ENCODE results near the gene CHN1.

CHN1 gene

DNA sequence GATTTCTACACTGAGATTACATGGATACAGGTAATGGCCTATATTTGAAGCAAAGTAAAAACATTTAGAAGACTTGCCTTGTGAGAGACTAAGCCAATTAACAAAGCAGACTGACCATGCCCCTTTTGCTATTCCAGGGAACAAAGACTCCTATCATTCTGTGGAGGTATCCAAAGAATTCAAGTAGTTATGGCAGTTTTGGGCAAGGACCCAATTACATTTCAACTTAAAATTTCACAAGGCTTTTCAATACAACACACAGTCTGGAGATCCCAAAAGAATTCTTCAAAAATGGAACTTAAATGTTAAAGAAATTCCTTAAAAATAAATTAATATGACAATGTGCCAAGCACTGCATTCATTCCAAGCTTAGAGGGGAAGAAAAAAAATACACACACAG is 131.7 kb downstream of the CHN1 start:
- H3K4me3 ChIP-seq (ENCODE audit: low read depth, low read length) = no peak overlapping the region
- no peak for DNase-seq (ENCODE audit: low read depth)
- no peak for TF ChIP-seq CTCF (IDR thresholded peaks at IDR 0.05; ENCODE audit: control insufficient read depth, extremely low read depth, insufficient read depth)

DNA sequence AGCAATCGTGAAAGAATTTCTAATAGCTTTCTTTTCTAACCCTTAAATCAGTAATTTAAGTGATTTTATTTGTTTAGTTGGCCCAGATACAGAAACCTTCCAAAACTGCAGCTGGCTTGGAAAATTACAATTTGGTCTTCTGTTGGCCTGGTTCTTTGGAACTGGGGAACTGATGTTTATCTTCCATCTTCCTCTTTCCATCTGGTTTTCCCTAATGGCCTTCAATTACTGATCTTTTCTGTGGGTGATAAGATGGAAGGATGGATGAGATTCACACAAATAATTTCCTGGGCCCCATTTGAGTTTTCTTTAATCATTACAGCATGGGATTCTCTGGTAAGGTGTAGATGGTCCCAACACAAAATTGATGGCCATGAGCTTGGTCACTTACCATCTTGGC is 134.4 kb downstream of the CHN1 start:
- no peak for TF ChIP-seq CTCF (IDR thresholded peaks at IDR 0.05; ENCODE audit: control insufficient read depth, extremely low read depth, insufficient read depth)
- DNase-seq (ENCODE audit: low read depth) = no peak
- H3K4me3 ChIP-seq (ENCODE audit: low read depth, low read length) = no peak overlapping the region

DNA sequence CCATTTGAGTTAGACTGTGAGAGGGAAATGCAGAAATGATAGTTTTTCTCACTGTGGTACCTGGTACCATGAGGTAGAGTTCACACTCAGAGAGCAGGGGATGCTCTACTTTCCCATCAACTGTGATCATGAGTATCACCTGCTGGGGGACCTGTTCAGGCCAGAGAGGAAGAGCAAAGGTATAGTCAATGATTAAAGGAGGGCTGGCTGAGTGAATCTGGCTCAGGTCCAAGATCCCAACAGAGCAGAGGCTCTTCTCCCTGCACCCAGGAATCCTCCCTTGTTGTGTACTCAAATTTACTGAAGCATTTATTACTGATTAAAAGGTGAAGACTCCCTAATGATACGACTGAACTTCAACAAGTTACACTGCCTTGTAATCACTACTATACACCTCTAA is 136.3 kb downstream of the CHN1 start:
- no peak for TF ChIP-seq CTCF (IDR thresholded peaks at IDR 0.05; ENCODE audit: control insufficient read depth, extremely low read depth, insufficient read depth)
- H3K4me3 ChIP-seq (ENCODE audit: low read depth, low read length) = no peak overlapping the region
- no peak for DNase-seq (ENCODE audit: low read depth)

DNA sequence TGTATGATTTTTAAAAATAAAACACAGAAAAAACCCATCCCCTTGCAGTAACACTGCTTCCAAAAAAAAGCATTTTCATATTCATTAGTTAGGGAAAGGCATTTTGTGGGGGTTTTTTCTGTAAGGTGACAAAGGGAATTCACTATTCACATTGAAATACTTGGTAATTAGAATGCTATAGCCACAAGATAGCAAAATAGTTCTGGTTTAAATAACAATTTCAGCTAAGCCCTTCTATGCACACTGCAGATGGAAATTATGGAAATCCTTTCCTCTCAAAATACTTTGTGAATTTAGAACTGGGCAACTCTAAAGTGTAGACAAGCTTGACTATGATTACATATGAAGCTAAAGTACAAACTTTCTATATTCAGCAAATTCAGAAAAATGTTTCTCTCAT is 138.8 kb downstream of the CHN1 start:
- TF ChIP-seq CTCF (IDR thresholded peaks at IDR 0.05; ENCODE audit: control insufficient read depth, extremely low read depth, insufficient read depth) = no peak

GRCh38 chr2:174863183-174863582 is 142.0 kb downstream of the CHN1 start:
- TF ChIP-seq CTCF (IDR thresholded peaks at IDR 0.05; ENCODE audit: control insufficient read depth, extremely low read depth, insufficient read depth) = no peak
- DNase-seq (ENCODE audit: low read depth) = no peak
- no peak overlapping the region for H3K4me3 ChIP-seq (ENCODE audit: low read depth, low read length)

More for the DNA sequence above, 138.8 kb downstream of the CHN1 start:
- no peak for DNase-seq (ENCODE audit: low read depth)
- H3K4me3 ChIP-seq (ENCODE audit: low read depth, low read length) = no peak overlapping the region

- no peak for TF ChIP-seq CTCF (IDR thresholded peaks at IDR 0.05; ENCODE audit: control insufficient read depth, extremely low read depth, insufficient read depth)
- DNase-seq (ENCODE audit: low read depth) = no peak
- no peak overlapping the region for H3K4me3 ChIP-seq (ENCODE audit: low read depth, low read length)
Observed at GRCh38 chr2:174859563-174860169, 145.5 kb downstream of the CHN1 start.

- H3K4me3 ChIP-seq (ENCODE audit: low read depth, low read length) = no peak overlapping the region
- DNase-seq (ENCODE audit: low read depth) = no peak
- TF ChIP-seq CTCF (IDR thresholded peaks at IDR 0.05; ENCODE audit: control insufficient read depth, extremely low read depth, insufficient read depth) = no peak
Observed at GRCh38 chr2:174858745-174859144, 146.4 kb downstream of the CHN1 start.
